HG02970 (cell line): Measurements from ENCODE around the gene DSC3.
"Not testable (repeated sequence)": the region's sequence is repeated elsewhere in the genome, so short reads cannot be mapped to it uniquely, and the experiment has no call there.

ENCODE experiments used
- ATAC-seq: cut with Tn5 transposase; IDR thresholded peaks from one replicate; pipeline ENCODE4 v1.9.1; 2021; ENCODE audit warnings: mild to moderate bottlenecking, moderate library complexity, moderate number of reproducible peaks; ENCODE audit not compliant: unreplicated experiment, low FRiP score

Gene DSC3

GRCh38 chr18:30982285-30982992 is 60.1 kb downstream of the DSC3 start:
- ATAC-seq, result no peak

- not testable (repeated sequence) for ATAC-seq
Observed at GRCh38 chr18:30978091-30978490, 64.5 kb downstream of the DSC3 start.

GRCh38 chr18:30971338-30971956 is 71.1 kb downstream of the DSC3 start:
- ATAC-seq, result peak; percentile 76

GRCh38 chr18:30970196-30970816 is 72.2 kb downstream of the DSC3 start:
- no peak for ATAC-seq

- ATAC-seq, result no peak
Observed at GRCh38 chr18:30969670-30970170, 72.8 kb downstream of the DSC3 start.

DNA sequence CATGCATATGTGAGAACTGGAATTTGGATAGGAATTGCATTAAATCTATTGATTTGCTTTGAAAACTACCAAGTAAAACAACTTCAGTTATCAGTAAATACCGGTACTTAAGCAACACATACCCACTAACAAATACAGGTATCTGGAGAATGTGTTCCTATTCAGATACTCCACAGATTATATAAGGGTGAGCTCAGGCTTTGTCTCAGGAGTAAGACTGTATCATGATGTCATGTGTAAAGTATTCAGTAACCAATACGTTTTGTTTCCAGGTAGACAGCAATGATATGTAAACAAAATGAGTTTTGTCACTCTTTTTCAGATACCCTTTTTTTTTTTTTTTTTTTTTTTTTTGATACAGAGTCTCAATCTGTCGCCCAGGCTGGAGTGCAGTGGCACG is 74.8 kb downstream of the DSC3 start:
- ATAC-seq, result no peak

- ATAC-seq, result no peak
Observed at GRCh38 chr18:30965237-30965636, 77.3 kb downstream of the DSC3 start.

DNA sequence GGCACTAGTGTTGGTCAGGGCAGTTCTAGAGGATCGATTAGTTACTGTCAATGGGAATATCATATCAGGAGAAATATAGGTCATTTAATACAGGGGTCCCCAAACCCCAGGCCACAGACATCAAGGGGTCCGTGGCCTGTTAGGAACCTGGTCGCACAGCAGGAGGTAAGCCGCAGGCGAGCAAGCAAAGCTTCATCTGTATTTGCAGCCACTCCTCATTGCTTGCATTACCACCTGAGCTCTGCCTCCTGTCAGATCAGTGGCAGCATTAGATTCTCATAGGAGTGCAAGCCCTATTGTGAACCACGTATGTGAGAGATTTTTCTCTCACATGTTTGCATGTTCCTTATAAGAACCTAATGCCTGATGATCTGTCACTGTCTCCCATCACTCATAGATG is 81.9 kb downstream of the DSC3 start:
- no peak for ATAC-seq

- no peak for ATAC-seq
Observed at GRCh38 chr18:30957066-30957465, 85.5 kb downstream of the DSC3 start.

GRCh38 chr18:30954262-30954661 is 88.3 kb downstream of the DSC3 start:
- ATAC-seq, result no peak

DNA sequence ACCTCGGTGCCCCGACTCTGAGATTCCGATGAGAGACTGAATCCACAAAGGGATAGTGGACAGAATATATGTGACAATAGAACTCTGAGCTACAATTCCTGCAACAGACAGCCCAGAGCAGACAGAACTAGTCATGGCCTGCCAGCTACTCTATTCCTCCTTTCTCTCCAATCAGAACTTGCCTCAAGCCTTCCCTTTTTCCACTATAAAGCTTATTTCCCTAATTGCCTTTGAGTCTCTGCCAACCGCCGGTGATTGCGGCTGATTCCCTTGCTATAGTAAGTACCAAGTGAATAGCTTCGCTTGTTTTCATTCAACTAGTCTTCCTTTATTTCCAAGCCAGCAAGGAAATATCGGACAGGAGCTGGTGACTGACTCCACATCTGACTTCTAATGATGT is 96.8 kb downstream of the DSC3 start:
- no peak for ATAC-seq

- no peak for ATAC-seq
Observed at GRCh38 chr18:30944773-30945417, 97.6 kb downstream of the DSC3 start.

DNA sequence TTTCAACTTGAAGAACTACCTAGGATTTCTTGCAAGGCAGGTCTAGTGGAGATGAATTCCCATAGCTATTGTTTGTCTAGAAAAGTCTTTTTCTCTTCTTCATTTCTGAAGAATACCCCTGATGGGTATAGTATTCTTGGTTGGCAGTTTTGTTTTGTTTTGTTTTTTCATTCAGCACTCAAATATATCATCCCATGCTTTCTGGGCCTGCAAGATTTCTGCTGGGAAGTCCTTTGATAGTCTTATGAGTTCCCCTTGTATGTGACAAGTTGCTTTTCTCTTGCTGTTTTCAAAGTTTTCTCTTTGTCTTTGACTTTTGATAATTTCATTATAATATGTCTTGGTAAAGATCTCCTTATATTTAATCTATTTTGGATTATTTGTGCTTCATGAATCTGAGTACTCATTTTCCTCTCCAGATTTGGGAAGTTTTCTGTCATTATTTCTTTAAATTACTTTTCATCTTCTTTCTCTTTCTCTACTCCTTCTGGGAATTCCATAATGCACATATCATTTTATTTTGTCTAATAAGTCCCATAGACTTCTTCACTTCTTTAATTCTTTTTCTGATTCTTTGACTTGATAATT is 101.5 kb downstream of the DSC3 start:
- ATAC-seq, result no peak
